DMS153 treated with DMSO at 0.1 percent for 48 hours (cell line): ENCODE results near the gene MPZL3.
A peak's percentile ranks its signal among the peaks of the same experiment; 100 is the strongest.
"Not testable (repeated sequence)": the region's sequence is repeated elsewhere in the genome, so short reads cannot be mapped to it uniquely, and the experiment has no call there.

ENCODE experiments used
- DNase-seq: peaks from one replicate; lab custom pipeline; 2025; ENCODE audit not compliant: unreplicated experiment; lab: John Stamatoyannopoulos, UW

Gene MPZL3

GRCh38 chr11:118213201-118213600, 39.0 kb downstream of the MPZL3 start:
- DNase-seq = no peak

GRCh38 chr11:118212781-118213191, 39.4 kb downstream of the MPZL3 start:
- DNase-seq = no peak

- no peak for DNase-seq
Measured at GRCh38 chr11:118212131-118212725, 39.9 kb downstream of the MPZL3 start.

GRCh38 chr11:118211006-118211405, 41.2 kb downstream of the MPZL3 start:
- DNase-seq = no peak

GRCh38 chr11:118210323-118210722, 41.8 kb downstream of the MPZL3 start:
- DNase-seq = no peak

GRCh38 chr11:118209033-118209432, 43.1 kb downstream of the MPZL3 start:
- DNase-seq = no peak

GRCh38 chr11:118207079-118207478, 45.1 kb downstream of the MPZL3 start:
- DNase-seq = no peak

- DNase-seq = no peak
Measured at GRCh38 chr11:118206391-118207031, 45.7 kb downstream of the MPZL3 start.

GRCh38 chr11:118205606-118206378, 46.4 kb downstream of the MPZL3 start:
- no peak for DNase-seq

GRCh38 chr11:118202599-118203422, 49.4 kb downstream of the MPZL3 start:
- DNase-seq = no peak

- no peak for DNase-seq
Measured at GRCh38 chr11:118201966-118202365, 50.2 kb downstream of the MPZL3 start.

GRCh38 chr11:118200901-118201680, 51.1 kb downstream of the MPZL3 start:
- DNase-seq = no peak

GRCh38 chr11:118200497-118200896, 51.7 kb downstream of the MPZL3 start:
- DNase-seq = no peak

GRCh38 chr11:118199135-118199534, 53.0 kb downstream of the MPZL3 start:
- DNase-seq = no peak

- peak; percentile 50 for DNase-seq
Measured at GRCh38 chr11:118198370-118198769, 53.8 kb downstream of the MPZL3 start.

- no peak for DNase-seq
Measured at GRCh38 chr11:118194835-118195627, 57.1 kb downstream of the MPZL3 start.

- no peak for DNase-seq
Measured at GRCh38 chr11:118193910-118194566, 58.1 kb downstream of the MPZL3 start.

- DNase-seq = not testable (repeated sequence)
Measured at GRCh38 chr11:118192817-118193216, 59.3 kb downstream of the MPZL3 start.

GRCh38 chr11:118190942-118191506, 61.1 kb downstream of the MPZL3 start:
- not testable (repeated sequence) for DNase-seq
